HEK293T (cell line): ENCODE measurements around the gene CUL3.

Experiments used
- BHLHE40 ChIP-seq: fragments of 450-650 bp; IDR thresholded peaks from 2 replicates; pipeline ENCODE4 v1.6.1; 2016; ENCODE audit warnings: mild to moderate bottlenecking, moderate library complexity, borderline replicate concordance
- ELF4 ChIP-seq: fragments of 450-650 bp; IDR thresholded peaks from 2 replicates; pipeline ENCODE4 v1.6.1; 2017; ENCODE audit warnings: antibody characterized with exemption
- FOXA1 ChIP-seq: fragments of 450-650 bp; IDR thresholded peaks from 2 replicates; pipeline ENCODE4 v1.6.1; 2016; ENCODE audit warnings: mild to moderate bottlenecking
- FOXK2 ChIP-seq: fragments of 450-650 bp; IDR thresholded peaks from 2 replicates; pipeline ENCODE4 v1.6.1; 2016; ENCODE audit warnings: mild to moderate bottlenecking
- SP1 ChIP-seq: fragments of 450-650 bp; IDR thresholded peaks from 2 replicates; pipeline ENCODE4 v1.6.1; 2017
- SUZ12 ChIP-seq: fragments of 450-650 bp; IDR thresholded peaks from 2 replicates; pipeline ENCODE4 v1.6.1; 2016; ENCODE audit warnings: mild to moderate bottlenecking
- ZNF384 ChIP-seq: fragments of 450-650 bp; IDR thresholded peaks from 2 replicates; pipeline ENCODE4 v1.6.1; 2016

DNA sequence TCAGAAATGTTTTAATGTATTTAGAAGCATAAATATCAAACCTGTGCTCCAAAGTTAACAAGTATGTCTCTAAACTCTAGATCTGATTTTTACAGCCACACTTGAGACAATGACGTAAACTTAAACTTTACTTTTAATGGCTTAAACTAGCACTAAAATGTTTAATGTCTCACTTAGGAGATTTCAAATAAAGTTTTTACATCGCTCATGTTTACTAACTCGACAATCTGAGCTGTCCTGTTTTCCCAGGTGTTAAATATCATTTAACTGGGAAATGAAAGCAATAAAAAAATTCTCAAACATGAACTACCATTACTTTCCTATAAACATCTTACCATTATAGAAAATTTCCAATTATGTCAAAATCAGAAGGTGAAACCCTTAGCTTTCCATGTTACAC lies 113.0 kb downstream of the CUL3 start:
- TF ChIP-seq BHLHE40, result no peak
- TF ChIP-seq FOXA1, result no peak
- TF ChIP-seq SUZ12, result no peak
- TF ChIP-seq SP1, result no peak
- no peak for TF ChIP-seq ELF4
- TF ChIP-seq ZNF384, result no peak
- TF ChIP-seq FOXK2, result no peak
